K562 (cell line): ENCODE data around the gene BCL2L15. TPM values are rescaled to one million over a fixed set of nuclear protein-coding genes. Genes with fewer than 3 reads are reported as not detected.

Source experiments
- ARID2 ChIP-seq: fragments of 450-650 bp; IDR thresholded peaks from 2 replicates; pipeline ENCODE4 v1.6.1; 2017; ENCODE audit warnings: antibody characterized with exemption, mild to moderate bottlenecking
- CBFA2T2 ChIP-seq: fragments of 450-650 bp; conservative IDR thresholded peaks from 2 replicates; pipeline ENCODE4 v1.6.1; 2017; ENCODE audit warnings: mild to moderate bottlenecking
- FOSL1 ChIP-seq: fragments of 200-800 bp; sonication (Bioruptor generic); conservative IDR thresholded peaks from 2 replicates; pipeline ENCODE4 v1.6.1; 2016; ENCODE audit warnings: missing genetic modification characterization, missing compliant biosample characterization
- HSF4 ChIP-seq: fragments of 250-450 bp; sonication (Bioruptor Pico); IDR thresholded peaks from 2 replicates; pipeline ENCODE4 v2.1.2; 2022; ENCODE audit warnings: mild to moderate bottlenecking, moderate library complexity, borderline replicate concordance
- LEF1 ChIP-seq: fragments of 450-650 bp; IDR thresholded peaks from 2 replicates; pipeline ENCODE4 v1.6.1; 2016; ENCODE audit warnings: mild to moderate bottlenecking
- MEIS2 ChIP-seq: fragments of 450-650 bp; IDR thresholded peaks from 2 replicates; pipeline ENCODE4 v1.6.1; 2014; ENCODE audit warnings: mild to moderate bottlenecking; ENCODE audit not compliant: partially characterized antibody
- NONO ChIP-seq, 2 experiments: fragments of 200-400 bp in 1 of 2; fragments of 450-650 bp in 1 of 2; formaldehyde crosslinking in 1 of 2; IDR thresholded peaks; 2 replicates each; pipeline ENCODE4 v1.6.1; 2017; ENCODE audit warnings: low read depth in 2 of 2, mild to moderate bottlenecking in 2 of 2, moderate library complexity in 2 of 2, low read length in 1 of 2
- RUNX1 ChIP-seq: sonication (generic); IDR thresholded peaks from 2 replicates; pipeline ENCODE4 v1.6.1; 2016; ENCODE audit warnings: antibody characterized with exemption, low read depth
- TAF1 ChIP-seq: IDR thresholded peaks from 2 replicates; pipeline ENCODE4 v1.6.1; 2011; ENCODE audit warnings: mild to moderate bottlenecking, low read length, moderate library complexity; ENCODE audit not compliant: insufficient read depth, control insufficient read depth, severe bottlenecking; ENCODE audit errors: extremely low read depth
- ZFX ChIP-seq: sonication (generic); formaldehyde crosslinking; IDR thresholded peaks from 2 replicates; pipeline ENCODE4 v1.8.0; 2022; ENCODE audit warnings: mild to moderate bottlenecking, missing genetic modification reagents, moderate library complexity
- ZNF76 ChIP-seq: fragments of 250-450 bp; sonication (Bioruptor Pico); IDR thresholded peaks from 2 replicates; pipeline ENCODE4 v1.4.0; 2020; ENCODE audit warnings: mild to moderate bottlenecking, moderate library complexity, borderline replicate concordance
- polyA plus RNA-seq, 8 experiments: library from polyadenylated mRNA; depleted of rRNA in 4 of 8; stranded (reverse) in 5 of 8; unstranded in 3 of 8; fragments of >200 nt; fragmentation: Nextera tagmentation in 2 of 8; fragmentation: Illumina TruSeq in 1 of 8; extraction: Ambion mirVana in 2 of 8; extraction: Trizol in 1 of 8; gene quantifications; 2 replicates each; pipeline versions ENCODE4 v1.2.1 to v1.2.3, GENCODE V29; 2011 to 2014; ENCODE audit warnings: inconsistent platforms in 1 of 8, missing spikeins in 1 of 8
- total RNA-seq, 7 experiments: library from RNA; depleted of rRNA in 6 of 7; stranded (reverse); fragments of >200 nt in 6 of 7; fragmentation: Illumina TruSeq in 2 of 7; extraction: Trizol in 2 of 7; gene quantifications; 2 replicates each; pipeline versions ENCODE4 v1.2.1 to v1.2.3, GENCODE V29; 2011 to 2021; ENCODE audit warnings: low replicate concordance in 1 of 7
- TF ChIP-seq, protein P1 (sequence below), 3 experiments: fragments of 200-800 bp in 1 of 3; fragments of 250-450 bp in 1 of 3; fragments of 450-650 bp in 1 of 3; sonication (Bioruptor Pico) in 1 of 3; sonication (Bioruptor generic) in 1 of 3; formaldehyde crosslinking in 1 of 3; IDR thresholded peaks; 2 replicates each; pipeline versions ENCODE4 v1.6.1 to v1.8.0; 2016 to 2022; ENCODE audit warnings: mild to moderate bottlenecking in 2 of 3, missing genetic modification characterization in 2 of 3, missing compliant biosample characterization in 1 of 3, moderate library complexity in 1 of 3
- TF ChIP-seq, protein P2 (sequence below): fragments of 450-650 bp; IDR thresholded peaks from 2 replicates; pipeline ENCODE4 v1.6.1; 2016
- TF ChIP-seq, protein P3 (sequence below): fragments of 450-650 bp; formaldehyde crosslinking; IDR thresholded peaks from 2 replicates; pipeline ENCODE4 v1.4.0; 2020; ENCODE audit warnings: mild to moderate bottlenecking, moderate library complexity

BCL2L15 gene
- total and polyA plus RNA-seq, 9 of the 15 experiments (the other 6 are each of a cell fraction or from before 2014, with no cell fraction given) = 0.06 to 0.42 (median 0.28) TPM; not detected in 1

DNA sequence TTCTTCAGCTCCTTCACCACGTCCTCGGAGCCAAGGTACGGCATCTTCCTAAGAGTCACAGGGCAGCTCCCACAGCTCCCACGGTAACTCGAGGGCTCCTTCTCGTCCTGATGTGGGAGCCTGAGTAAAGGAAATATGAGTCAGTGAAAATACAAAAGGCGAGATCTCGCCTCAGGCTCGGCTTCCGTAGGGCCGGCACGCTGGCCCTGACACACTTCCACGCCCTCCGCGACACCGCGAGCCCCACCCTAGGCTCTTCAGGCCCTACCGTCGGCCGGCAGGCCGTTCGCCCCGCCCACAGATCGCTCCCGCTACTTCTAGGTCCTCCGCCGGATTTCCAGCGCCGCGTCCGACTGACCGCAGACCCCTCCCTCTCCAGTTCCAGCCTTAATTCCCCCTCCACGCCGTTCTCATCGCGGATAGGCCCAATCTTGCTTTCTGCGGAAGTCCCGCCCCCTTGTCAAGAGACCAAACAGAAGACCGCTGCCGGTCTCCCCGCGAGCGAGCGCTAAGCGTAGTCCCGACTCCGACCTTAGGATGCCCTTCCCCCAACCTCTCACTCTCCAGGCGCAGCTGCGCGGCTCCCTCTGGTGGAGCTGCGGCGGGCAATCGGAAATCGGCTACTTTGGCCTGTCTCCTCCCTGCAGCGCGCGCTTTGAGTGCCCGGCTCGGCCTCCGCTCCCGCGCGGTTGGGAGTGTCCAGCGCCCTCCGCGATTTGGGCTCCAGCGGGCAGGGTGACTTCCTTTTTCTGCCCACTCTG is 17.5 kb upstream of the BCL2L15 start, which contains the start of the genes AP4B1 and DCLRE1B (continued):
- TF ChIP-seq, protein P1, sequence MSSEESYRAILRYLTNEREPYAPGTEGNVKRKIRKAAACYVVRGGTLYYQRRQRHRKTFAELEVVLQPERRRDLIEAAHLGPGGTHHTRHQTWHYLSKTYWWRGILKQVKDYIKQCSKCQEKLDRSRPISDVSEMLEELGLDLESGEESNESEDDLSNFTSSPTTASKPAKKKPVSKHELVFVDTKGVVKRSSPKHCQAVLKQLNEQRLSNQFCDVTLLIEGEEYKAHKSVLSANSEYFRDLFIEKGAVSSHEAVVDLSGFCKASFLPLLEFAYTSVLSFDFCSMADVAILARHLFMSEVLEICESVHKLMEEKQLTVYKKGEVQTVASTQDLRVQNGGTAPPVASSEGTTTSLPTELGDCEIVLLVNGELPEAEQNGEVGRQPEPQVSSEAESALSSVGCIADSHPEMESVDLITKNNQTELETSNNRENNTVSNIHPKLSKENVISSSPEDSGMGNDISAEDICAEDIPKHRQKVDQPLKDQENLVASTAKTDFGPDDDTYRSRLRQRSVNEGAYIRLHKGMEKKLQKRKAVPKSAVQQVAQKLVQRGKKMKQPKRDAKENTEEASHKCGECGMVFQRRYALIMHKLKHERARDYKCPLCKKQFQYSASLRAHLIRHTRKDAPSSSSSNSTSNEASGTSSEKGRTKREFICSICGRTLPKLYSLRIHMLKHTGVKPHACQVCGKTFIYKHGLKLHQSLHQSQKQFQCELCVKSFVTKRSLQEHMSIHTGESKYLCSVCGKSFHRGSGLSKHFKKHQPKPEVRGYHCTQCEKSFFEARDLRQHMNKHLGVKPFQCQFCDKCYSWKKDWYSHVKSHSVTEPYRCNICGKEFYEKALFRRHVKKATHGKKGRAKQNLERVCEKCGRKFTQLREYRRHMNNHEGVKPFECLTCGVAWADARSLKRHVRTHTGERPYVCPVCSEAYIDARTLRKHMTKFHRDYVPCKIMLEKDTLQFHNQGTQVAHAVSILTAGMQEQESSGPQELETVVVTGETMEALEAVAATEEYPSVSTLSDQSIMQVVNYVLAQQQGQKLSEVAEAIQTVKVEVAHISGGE (CRISPR knock-in tag; IDR thresholded peaks at IDR 0.05) = peak in 2 of 3 experiments; percentile 17 to 93; a peak in 2 of 6 replicates
- TF ChIP-seq ZNF76 (CRISPR knock-in tag) (no peak), ARID2 (0 out of 2 replicates have a peak, but pooled peaks have one; percentile 29), MEIS2 (peak; percentile 75), TAF1 (peak; percentile 78), ZFX (CRISPR knock-in tag) (peak; percentile 80), NONO (IDR thresholded peaks at IDR 0.05; ENCODE audit: low read depth in 2 of 2, low read length in 1 of 2) (peak in 1 of 2 experiments; percentile 80; a peak in 2 of 4 replicates), CBFA2T2 (no peak; the same call in 1 of the 2 replicates), LEF1 (peak; percentile 61; the same call in 1 of the 2 replicates), FOSL1 (tag) (peak; percentile 67), HSF4 (no peak), RUNX1 (peak; percentile 19; the same call in 1 of the 2 replicates)
- TF ChIP-seq, protein P2, sequence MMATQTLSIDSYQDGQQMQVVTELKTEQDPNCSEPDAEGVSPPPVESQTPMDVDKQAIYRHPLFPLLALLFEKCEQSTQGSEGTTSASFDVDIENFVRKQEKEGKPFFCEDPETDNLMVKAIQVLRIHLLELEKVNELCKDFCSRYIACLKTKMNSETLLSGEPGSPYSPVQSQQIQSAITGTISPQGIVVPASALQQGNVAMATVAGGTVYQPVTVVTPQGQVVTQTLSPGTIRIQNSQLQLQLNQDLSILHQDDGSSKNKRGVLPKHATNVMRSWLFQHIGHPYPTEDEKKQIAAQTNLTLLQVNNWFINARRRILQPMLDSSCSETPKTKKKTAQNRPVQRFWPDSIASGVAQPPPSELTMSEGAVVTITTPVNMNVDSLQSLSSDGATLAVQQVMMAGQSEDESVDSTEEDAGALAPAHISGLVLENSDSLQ = peak; percentile 91
- TF ChIP-seq, protein P3, sequence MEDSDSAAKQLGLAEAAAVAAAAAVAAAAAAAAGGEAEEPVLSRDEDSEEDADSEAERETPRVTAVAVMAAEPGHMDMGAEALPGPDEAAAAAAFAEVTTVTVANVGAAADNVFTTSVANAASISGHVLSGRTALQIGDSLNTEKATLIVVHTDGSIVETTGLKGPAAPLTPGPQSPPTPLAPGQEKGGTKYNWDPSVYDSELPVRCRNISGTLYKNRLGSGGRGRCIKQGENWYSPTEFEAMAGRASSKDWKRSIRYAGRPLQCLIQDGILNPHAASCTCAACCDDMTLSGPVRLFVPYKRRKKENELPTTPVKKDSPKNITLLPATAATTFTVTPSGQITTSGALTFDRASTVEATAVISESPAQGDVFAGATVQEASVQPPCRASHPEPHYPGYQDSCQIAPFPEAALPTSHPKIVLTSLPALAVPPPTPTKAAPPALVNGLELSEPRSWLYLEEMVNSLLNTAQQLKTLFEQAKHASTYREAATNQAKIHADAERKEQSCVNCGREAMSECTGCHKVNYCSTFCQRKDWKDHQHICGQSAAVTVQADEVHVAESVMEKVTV (CRISPR knock-in tag) = peak; percentile 93
